ENCODE data around the gene ATP6V0D1.

The ATP6V0D1 gene

DNA sequence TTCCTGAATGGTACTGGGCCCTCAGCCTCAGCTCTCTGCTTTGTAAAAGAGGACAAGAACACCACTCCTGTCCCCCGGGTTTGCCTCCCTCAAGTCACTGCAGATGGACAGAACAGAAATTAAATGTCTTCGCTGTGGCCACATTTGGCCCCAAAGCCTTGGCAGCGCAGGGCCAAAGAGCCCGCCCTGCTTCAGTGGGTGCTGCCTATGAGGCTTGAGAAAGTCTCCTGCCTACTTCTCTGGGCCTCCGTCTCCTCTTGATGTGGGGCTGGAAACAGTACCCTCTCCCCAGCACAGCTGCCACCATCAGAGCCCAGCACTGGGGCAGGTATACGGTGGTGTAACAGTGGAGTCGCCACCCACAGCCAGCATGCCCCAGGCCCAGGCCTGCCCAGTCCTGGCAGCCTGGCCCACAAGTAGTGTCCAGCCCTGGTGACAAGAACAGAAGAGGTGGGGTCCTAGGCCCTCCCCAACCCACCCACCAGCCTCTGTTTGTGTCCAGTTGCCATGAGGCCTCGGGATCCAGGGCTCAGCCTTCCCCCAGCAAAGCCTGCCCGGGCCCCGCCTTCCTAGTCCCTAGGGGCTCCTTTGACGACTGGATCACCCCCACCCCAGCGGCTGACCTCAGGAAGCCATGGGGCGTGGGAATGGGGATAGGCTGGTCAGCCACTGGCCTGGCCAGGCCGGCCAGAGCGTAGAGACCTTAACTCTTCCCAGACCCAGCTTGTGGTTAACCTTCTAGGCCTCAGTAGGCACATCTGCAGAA is 83.7 kb downstream of the ATP6V0D1 start:
- no peak overlapping the region for H3K27ac ChIP-seq (ENCODE audit: low read length)
- no peaks in the 10 kb centered on the region for H3K36me3 ChIP-seq (ENCODE audit: insufficient read depth, low read depth, low read length)
- H3K27me3 ChIP-seq (ENCODE audit: insufficient read depth, low read length), result peaks cover 65% of the 10 kb centered on the region
- no peaks in the 10 kb centered on the region for H3K9me3 ChIP-seq (ENCODE audit: insufficient read depth, low read depth, low read length)
- no peak overlapping the region; the same call in 1 of the 2 replicates for H3K4me3 ChIP-seq (ENCODE audit: low read length)
- peak overlapping the region; percentile 27; the same call in 1 of the 2 replicates for H3K9ac ChIP-seq (ENCODE audit: low read depth, low read length)
- H3K4me1 ChIP-seq (ENCODE audit: insufficient read depth, low read length), result peaks cover 12% of the 10 kb centered on the region; the same call in 1 of the 2 replicates

DNA sequence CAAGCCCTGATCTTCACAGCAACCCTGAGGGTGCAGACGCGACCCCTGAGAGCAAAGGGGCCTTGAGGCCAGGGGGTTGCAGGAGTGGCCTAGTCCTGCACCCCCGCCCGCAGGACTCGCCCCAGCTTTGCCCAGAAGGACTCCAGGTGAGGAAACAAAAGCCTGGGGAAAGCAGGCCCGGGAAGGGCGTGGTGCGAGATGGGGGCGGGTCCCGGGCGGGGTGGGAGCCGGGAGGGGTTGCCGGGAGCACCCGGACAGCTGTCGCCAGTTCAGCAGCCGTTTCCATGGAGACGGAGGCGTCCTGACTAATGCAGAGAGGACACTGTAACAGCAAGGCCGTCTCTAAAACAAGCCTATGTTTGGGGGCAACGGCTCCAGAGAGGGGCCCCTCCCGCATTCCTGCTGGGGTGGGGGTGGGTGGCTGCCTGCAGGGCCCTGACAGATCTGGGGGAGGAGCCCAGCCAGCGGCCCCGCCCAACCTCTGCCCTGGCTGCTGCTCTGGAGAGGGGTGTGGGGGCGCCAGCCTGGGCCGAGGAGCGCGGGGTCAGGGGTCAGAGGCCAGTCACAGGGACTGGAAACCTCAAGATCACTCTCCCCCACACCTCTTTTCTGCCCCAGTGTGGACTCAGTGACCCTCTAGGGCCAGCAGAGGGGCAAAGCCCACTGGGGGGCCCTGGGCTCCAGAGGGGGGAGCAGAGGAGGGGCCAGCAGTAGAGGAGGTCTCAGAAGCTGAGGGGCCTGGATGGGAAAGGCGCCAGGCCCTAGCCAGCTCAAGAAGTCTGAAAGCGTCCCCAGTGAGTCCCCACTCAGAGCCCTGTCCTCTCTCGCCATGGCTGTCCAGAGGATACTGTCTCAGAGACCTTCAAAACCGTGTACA is 84.6 kb downstream of the ATP6V0D1 start:
- peaks cover 12% of the 10 kb centered on the region; the same call in 1 of the 2 replicates for H3K4me1 ChIP-seq (ENCODE audit: insufficient read depth, low read length)
- no peak overlapping the region for H3K27ac ChIP-seq (ENCODE audit: low read length)
- peaks cover 73% of the 10 kb centered on the region for H3K27me3 ChIP-seq (ENCODE audit: insufficient read depth, low read length)
- H3K36me3 ChIP-seq (ENCODE audit: insufficient read depth, low read depth, low read length), result no peaks in the 10 kb centered on the region
- H3K4me3 ChIP-seq (ENCODE audit: low read length), result peak overlapping the region; percentile 36; the same call in 1 of the 2 replicates
- H3K9ac ChIP-seq (ENCODE audit: low read depth, low read length), result peak overlapping the region; percentile 27; the same call in 1 of the 2 replicates
- H3K9me3 ChIP-seq (ENCODE audit: insufficient read depth, low read depth, low read length), result no peaks in the 10 kb centered on the region

DNA sequence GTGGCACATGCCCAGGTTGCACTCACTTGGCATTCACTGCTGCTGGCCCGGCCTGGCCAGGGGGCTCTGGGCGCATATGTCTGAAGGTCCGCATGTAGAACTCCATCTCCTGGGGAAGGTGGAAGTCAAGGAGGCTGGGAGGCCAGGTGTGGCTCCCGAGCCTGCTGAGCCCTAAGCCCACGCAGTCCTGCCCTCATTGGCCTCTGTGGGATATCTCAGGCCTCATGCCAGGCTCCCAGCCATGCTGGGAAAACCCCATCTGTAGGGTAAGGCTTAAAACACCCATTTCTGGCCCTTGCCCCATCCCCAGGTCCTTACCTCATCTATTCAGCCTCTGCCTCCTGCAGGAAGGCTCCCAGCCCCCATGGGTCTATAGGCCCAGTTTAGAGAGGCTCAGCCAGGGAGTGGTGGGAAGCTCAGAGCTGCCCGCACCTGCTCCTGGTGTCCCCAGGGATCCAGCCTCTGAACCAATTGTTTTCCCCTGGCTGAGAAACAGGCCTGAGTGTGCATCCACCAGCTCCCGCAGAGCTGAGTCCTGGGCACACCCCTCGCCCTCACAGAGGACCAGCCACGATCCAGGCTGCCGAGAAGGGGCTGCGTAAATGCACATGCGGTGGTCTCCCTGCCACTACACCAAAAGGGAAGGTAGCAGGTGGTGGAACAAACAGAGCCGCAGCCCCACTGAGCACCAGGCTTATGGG is 85.3 kb downstream of the ATP6V0D1 start:
- Histone ChIP-seq H3K4me3 (ENCODE audit: low read length) (peak overlapping the region; percentile 36; the same call in 1 of the 2 replicates), H3K9ac (ENCODE audit: low read depth, low read length) (no peak overlapping the region), H3K36me3 (ENCODE audit: insufficient read depth, low read depth, low read length) (no peaks in the 10 kb centered on the region), H3K4me1 (ENCODE audit: insufficient read depth, low read length) (peaks cover 12% of the 10 kb centered on the region; the same call in 1 of the 2 replicates), H3K27ac (ENCODE audit: low read length) (no peak overlapping the region), H3K9me3 (ENCODE audit: insufficient read depth, low read depth, low read length) (no peaks in the 10 kb centered on the region), H3K27me3 (ENCODE audit: insufficient read depth, low read length) (peaks cover 81% of the 10 kb centered on the region)

DNA sequence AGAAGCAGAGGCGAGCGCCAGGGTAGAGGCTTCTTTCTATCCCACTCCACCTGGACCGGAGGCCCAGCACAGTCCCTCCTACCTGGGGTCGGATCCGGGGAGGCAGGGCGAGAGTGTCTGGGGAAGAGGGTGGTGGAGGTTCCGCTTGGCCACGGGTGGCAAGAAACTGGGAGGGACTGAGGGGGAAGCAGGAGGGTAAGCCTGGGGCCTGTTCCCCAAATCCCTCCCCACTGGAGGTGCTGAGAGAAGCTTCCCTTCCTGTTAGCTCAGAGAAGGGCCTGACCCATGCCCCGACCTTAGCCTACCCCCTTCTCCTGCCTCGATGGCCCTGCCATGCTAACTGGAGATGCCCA is 85.9 kb downstream of the ATP6V0D1 start:
- Histone ChIP-seq H3K9ac (ENCODE audit: low read depth, low read length) (no peak overlapping the region), H3K27me3 (ENCODE audit: insufficient read depth, low read length) (peaks cover 81% of the 10 kb centered on the region), H3K9me3 (ENCODE audit: insufficient read depth, low read depth, low read length) (no peaks in the 10 kb centered on the region), H3K4me1 (ENCODE audit: insufficient read depth, low read length) (peaks cover 12% of the 10 kb centered on the region; the same call in 1 of the 2 replicates), H3K27ac (ENCODE audit: low read length) (no peak overlapping the region), H3K36me3 (ENCODE audit: insufficient read depth, low read depth, low read length) (no peaks in the 10 kb centered on the region), H3K4me3 (ENCODE audit: low read length) (peak overlapping the region; percentile 40; the same call in 1 of the 2 replicates)

DNA sequence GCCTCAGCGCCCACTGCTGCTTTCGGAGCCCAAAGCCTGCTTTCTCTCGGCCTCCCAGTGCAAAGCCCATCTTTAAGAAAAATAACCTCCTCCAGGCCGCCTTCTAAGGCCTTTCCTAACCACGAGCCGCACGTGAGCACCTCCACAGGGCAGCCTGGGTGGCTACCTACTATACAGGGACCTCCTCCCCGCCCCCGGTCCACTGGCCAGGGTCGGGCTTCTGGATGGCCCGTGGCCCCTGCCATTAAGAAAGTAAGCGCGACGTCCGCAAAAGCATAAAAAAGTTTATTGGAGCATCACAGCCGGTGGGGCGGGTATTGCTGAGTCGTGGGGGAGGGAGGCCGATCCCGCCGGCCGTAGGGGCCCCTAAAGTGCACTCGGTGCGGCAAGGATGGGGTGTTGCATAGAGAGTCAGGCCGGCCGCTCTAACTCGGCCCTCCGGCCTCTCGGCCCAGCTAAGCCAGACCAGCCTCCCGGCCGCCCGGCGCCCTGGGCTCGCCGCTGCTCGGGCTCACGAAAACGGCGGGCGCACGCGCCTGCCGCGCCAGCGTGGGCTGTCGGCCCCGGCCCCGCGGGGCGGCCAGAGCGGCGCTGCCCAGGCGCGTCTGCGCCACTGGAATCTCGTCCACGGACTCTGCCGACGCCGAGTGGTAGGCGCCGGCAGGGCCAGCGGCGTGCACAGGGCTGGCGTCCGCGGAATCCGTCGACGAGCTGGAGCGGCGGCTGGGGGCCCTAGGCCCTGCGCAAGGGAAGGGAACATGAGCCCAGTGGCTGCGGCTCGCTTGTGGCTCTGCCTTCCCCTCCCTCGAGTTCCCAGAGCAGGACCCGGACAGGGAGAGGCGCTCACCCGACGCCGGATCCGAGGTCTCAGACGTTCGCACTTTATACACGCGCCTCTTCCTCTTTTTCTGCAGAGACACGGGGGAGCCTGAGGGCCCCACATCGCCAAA is 86.5 kb downstream of the ATP6V0D1 start:
- Histone ChIP-seq H3K9me3 (ENCODE audit: insufficient read depth, low read depth, low read length) (no peaks in the 10 kb centered on the region), H3K27me3 (ENCODE audit: insufficient read depth, low read length) (peaks cover 81% of the 10 kb centered on the region), H3K36me3 (ENCODE audit: insufficient read depth, low read depth, low read length) (no peaks in the 10 kb centered on the region), H3K4me3 (ENCODE audit: low read length) (peak overlapping the region; percentile 57; the same call in 1 of the 2 replicates), H3K4me1 (ENCODE audit: insufficient read depth, low read length) (peaks cover 8% of the 10 kb centered on the region; the same call in 1 of the 2 replicates), H3K27ac (ENCODE audit: low read length) (no peak overlapping the region), H3K9ac (ENCODE audit: low read depth, low read length) (no peak overlapping the region)

DNA sequence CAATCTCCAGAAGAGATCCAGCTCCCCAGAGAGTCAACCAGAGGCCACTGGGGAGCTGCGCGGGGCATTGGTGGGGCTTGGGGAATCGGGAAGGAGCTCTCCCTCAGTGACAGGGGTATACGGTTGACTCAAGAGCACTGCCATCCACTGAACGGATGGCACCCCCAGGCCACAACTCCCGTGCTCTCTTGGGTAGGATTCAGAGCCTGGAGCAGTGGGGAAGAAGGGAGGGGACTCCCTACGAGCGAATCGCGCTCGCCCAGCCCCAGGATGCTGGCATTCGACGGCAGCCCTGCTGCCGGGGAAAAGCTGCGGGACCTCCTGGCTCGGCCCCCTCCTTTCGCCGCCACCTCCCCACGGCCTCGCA is 87.2 kb downstream of the ATP6V0D1 start:
- Histone ChIP-seq H3K4me1 (ENCODE audit: insufficient read depth, low read length) (peaks cover 8% of the 10 kb centered on the region; the same call in 1 of the 2 replicates), H3K4me3 (ENCODE audit: low read length) (peak overlapping the region; percentile 57; the same call in 1 of the 2 replicates), H3K27ac (ENCODE audit: low read length) (no peak overlapping the region), H3K27me3 (ENCODE audit: insufficient read depth, low read length) (peaks cover 75% of the 10 kb centered on the region), H3K36me3 (ENCODE audit: insufficient read depth, low read depth, low read length) (no peaks in the 10 kb centered on the region), H3K9ac (ENCODE audit: low read depth, low read length) (no peak overlapping the region), H3K9me3 (ENCODE audit: insufficient read depth, low read depth, low read length) (no peaks in the 10 kb centered on the region)

DNA sequence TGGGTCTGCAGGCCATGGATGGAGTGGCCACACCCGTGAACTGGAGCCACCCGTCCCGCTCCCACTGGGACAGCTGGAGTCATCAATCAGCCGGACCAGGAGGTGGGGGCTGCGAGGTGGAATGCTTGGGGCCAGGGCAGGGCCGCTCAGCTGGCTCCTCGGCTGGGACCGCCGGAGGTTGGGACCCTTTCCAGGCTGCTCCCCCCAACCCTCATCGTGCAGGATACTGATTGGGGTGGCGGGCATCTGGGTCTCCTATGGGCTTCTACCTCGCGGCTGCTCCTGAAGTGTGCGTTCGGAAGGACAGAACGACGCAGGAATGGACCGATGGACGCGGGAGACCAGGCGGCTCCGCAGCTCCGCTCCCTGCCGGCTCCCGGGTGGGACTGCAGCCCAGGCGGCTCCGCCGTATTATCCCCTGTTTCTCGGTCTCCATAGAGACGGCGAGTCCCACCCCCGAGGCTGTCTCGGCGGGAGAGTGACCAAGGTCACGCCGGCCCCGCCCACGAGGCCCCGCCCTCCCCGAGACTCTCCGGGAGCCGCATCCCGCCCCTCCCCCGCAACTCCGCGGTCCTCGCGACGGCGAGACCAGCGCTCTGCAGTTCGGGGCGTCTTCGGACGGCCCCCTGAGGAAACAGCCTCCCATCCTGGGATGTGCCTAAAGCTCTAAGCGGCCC is 87.7 kb downstream of the ATP6V0D1 start, which contains the start of gene TPPP3:
TPPP3 (minus strand) TSS at position 388 of the 677 bp plus-strand sequence. CDS start 2,387 bp downstream, outside the sequence.
- H3K9me3 ChIP-seq (ENCODE audit: insufficient read depth, low read depth, low read length), result no peaks in the 10 kb centered on the region
- peak within 1 kb of the TSS; percentile 57; the same call in 1 of the 2 replicates for H3K4me3 ChIP-seq (ENCODE audit: low read length)
- H3K27me3 ChIP-seq (ENCODE audit: insufficient read depth, low read length), result peaks cover 70% of the 10 kb centered on the region
- no peaks in the 10 kb centered on the region for H3K36me3 ChIP-seq (ENCODE audit: insufficient read depth, low read depth, low read length)
- H3K27ac ChIP-seq (ENCODE audit: low read length), result no peak within 1 kb of the TSS
- no peak within 1 kb of the TSS for H3K9ac ChIP-seq (ENCODE audit: low read depth, low read length)
- peaks cover 8% of the 10 kb centered on the region; the same call in 1 of the 2 replicates for H3K4me1 ChIP-seq (ENCODE audit: insufficient read depth, low read length)

DNA sequence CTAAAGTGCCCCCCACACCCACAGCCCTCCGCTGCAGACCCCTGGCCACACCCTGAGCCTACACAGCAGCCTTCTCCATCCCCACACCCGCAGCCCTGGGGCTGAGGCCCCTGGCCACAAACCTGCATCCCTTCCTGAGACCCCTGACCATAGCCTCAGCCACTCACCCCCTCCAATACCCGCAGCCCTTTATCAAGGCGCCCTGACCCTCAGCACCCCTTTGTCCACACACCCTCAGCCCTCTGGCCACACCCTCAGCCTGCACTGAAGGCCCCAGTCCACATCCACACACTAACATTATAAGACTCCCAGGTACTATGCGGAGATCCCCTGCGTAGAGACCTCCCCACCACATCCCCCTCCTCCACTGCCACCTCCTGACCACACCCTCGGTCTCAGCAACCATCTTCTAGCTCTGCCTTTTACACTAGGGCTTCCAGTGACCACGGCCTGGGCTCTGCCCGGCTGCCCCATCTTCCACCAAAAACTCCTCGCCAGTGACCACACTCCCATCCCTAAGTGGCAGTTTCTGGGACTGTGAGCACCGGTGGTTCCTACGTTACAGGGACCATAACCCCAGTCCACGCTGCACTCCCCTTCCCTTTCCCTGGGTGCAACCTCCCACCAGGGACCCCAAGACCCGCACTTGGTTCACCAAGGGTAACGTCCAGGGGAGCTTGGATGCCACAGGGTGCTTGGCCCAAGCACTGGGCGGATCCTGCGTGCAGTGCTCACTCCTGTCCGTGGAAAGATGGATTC is 88.5 kb downstream of the ATP6V0D1 start:
- H3K9me3 ChIP-seq (ENCODE audit: insufficient read depth, low read depth, low read length), result no peaks in the 10 kb centered on the region
- no peak overlapping the region for H3K27ac ChIP-seq (ENCODE audit: low read length)

DNA sequence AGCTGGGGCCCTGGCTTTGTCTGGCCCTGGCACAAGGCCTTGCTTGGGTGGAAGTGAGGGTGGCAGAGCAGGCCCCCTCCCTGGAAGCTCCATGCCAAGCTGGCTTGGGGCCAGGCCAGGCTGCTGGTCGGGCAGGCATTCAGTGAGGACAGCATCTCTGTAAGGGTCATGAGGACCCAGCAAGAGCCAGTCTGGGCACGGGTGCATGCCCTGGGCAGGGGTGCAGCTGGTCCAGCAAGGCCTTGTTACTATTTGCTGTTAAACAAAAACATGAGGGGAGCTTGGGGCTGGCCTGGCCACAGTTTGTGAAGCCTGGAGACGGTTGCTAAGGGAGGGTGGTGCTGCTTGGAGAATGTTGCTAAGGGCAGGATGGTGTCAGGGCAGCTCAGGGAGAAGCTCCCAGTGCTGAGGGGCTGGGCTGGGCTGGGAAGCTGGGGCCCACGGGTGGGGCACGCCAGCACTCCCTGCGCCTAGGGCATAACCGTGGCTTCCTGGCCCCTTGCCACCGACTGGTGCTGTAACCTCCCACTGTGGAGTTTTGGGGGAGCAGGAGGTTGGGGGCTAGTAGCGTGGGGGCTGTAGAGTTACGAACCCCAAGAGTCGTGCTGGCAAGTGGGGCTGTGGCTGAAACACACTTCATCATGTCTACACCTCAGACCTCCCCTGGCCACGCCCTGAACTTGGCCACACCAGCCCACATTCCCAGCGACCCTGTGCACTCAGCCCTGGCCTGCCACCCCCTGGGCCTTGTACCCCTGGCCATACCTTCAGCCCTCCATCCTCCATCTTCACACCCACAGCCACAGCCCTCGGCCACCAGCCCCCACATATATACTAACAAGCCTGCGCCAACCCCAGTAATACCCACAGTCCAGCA is 89.3 kb downstream of the ATP6V0D1 start:
- Histone ChIP-seq H3K27ac (ENCODE audit: low read length) (no peak overlapping the region), H3K36me3 (ENCODE audit: insufficient read depth, low read depth, low read length) (no peaks in the 10 kb centered on the region), H3K27me3 (ENCODE audit: insufficient read depth, low read length) (peaks cover 60% of the 10 kb centered on the region), H3K4me1 (ENCODE audit: insufficient read depth, low read length) (peaks cover 5% of the 10 kb centered on the region; the same call in 1 of the 2 replicates), H3K9me3 (ENCODE audit: insufficient read depth, low read depth, low read length) (no peaks in the 10 kb centered on the region), H3K9ac (ENCODE audit: low read depth, low read length) (no peak overlapping the region), H3K4me3 (ENCODE audit: low read length) (no peak overlapping the region)

More for the DNA sequence above, 88.5 kb downstream of the ATP6V0D1 start:
- Histone ChIP-seq H3K36me3 (ENCODE audit: insufficient read depth, low read depth, low read length) (no peaks in the 10 kb centered on the region), H3K27me3 (ENCODE audit: insufficient read depth, low read length) (peaks cover 65% of the 10 kb centered on the region), H3K4me1 (ENCODE audit: insufficient read depth, low read length) (peaks cover 8% of the 10 kb centered on the region; the same call in 1 of the 2 replicates), H3K4me3 (ENCODE audit: low read length) (peak overlapping the region; percentile 57; the same call in 1 of the 2 replicates), H3K9ac (ENCODE audit: low read depth, low read length) (no peak overlapping the region)

All from iPS-20b (cell line).